Heart left ventricle (tissue), 13 donors: ENCODE measurements around the gene IFT80.

ENCODE experiments used
- POLR2A ChIP-seq, 2 donors: fragments of 450-650 bp; IDR thresholded peaks; one replicate each; pipeline ENCODE4 v1.6.1; 2017; ENCODE audit warnings: antibody characterized with exemption in 2 of 2, mild to moderate bottlenecking in 2 of 2, moderate library complexity in 2 of 2
- TF ChIP-seq, protein P1 (sequence below), 12 donors: fragments of 200-600 bp; sonication (generic) in 4 of 12; IDR thresholded peaks; one replicate each; pipeline versions ENCODE4 v1.5.0 to v1.8.0; 2018 to 2022; ENCODE audit warnings: antibody characterized with exemption in 12 of 12, mild to moderate bottlenecking in 5 of 12
- donor health status: ischemic (EF 13 %, LVEDD 7.1; RV severe dilation, severe dysfunction).
- donor health status: DM: no; HTN: yes; CAD: no.
- donor health status: DM: no; HTN: no; CAD: no.
- donor health status: ischemic (EF 25% LVEDD 6.9; RV normal size, moderate dysfunction).
- donor health status: ischemic (EF 25% LVEDD 5.7; RV mildly dilated, moderate dysfunction).
- donor health status: ischemic (EF 35%, LVEDD 5.7; RV mildly dilated, moderate dysfunction).
- donor health status: nonischemic (EF 11% LVEDD 7.7; RV severe dilation, severe dysfunction).
- donor health status: DM: yes; HTN: yes; CAD: no.
- donor health status: PGD.
- donor health status: ischemic (EF 29% LVEDD 5.4; RV normal size, mild dysfunction).
- donor health status: nonischemic (EF 23%, LVEDD 6.1; RV moderate dilation, normal function).

DNA sequence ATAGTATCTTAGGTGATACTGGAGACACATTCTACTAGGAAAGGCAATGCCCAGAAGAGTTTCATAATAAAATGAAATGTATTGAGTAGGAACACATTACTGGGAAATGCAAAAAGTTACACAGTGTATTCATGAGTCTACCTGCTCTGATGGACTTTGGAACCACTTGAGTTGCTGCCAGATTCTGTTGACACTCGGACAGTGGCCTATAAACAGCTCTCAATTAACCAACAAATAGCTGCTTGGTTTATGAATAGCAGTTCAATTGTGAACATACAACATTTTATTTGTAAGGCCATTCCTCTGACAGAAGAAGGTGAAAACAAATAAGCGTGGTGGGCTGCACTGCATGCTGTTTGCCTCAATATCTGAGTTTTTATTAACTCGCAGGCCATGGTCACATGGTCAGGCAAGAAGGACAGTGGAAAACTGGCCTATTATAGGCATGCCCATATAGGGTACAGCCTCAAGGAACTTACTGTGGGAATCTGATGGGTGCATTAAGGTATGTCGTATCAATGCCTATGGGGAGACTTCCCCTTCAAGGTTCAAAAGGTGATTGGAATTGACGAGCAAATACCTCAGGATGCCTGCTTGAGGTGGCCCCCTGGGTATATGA lies 107.6 kb downstream of the IFT80 start:
- TF ChIP-seq, protein P1, sequence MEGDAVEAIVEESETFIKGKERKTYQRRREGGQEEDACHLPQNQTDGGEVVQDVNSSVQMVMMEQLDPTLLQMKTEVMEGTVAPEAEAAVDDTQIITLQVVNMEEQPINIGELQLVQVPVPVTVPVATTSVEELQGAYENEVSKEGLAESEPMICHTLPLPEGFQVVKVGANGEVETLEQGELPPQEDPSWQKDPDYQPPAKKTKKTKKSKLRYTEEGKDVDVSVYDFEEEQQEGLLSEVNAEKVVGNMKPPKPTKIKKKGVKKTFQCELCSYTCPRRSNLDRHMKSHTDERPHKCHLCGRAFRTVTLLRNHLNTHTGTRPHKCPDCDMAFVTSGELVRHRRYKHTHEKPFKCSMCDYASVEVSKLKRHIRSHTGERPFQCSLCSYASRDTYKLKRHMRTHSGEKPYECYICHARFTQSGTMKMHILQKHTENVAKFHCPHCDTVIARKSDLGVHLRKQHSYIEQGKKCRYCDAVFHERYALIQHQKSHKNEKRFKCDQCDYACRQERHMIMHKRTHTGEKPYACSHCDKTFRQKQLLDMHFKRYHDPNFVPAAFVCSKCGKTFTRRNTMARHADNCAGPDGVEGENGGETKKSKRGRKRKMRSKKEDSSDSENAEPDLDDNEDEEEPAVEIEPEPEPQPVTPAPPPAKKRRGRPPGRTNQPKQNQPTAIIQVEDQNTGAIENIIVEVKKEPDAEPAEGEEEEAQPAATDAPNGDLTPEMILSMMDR (IDR thresholded peaks at IDR 0.05): no peak
- no peak for TF ChIP-seq POLR2A (IDR thresholded peaks at IDR 0.05)
